H1 (cell line): ENCODE data around the gene DYNC1H1. TPM values are rescaled to one million over a fixed set of nuclear protein-coding genes. Genes with fewer than 3 reads are reported as not detected.

Experiments
- CTCF ChIA-PET: fragments of 300-600 bp; sonication (Branson Sonifier 250); formaldehyde crosslinking; loops from one replicate; lab custom pipeline; 2021; ENCODE audit not compliant: partially characterized antibody; lab: Charles Lee
- POLR2A ChIA-PET: fragments of 300-600 bp; sonication (Branson Sonifier 250); formaldehyde crosslinking; loops from one replicate; lab custom pipeline; 2021; ENCODE audit warnings: inconsistent platforms; ENCODE audit not compliant: partially characterized antibody; lab: Charles Lee
- DNase-seq, 2 experiments: peaks; one replicate each; pipeline versions ENCODE4 v3.0.0 to v3.0.0-alpha.2; 2010 to 2022; ENCODE audit warnings: low spot score in 2 of 2, low read depth in 1 of 2, mixed read lengths in 1 of 2
- FAIRE-seq: peaks from 2 replicates; lab custom pipeline; 2011; peaks lifted over from hg19 to GRCh38; lab: Jason Lieb, UNC
- H2AFZ ChIP-seq: 2 replicates; pipeline ENCODE4 v1.8.1; 2012; ENCODE audit warnings: low read length, inconsistent platforms
- H2AK5ac ChIP-seq: 2 replicates; pipeline ENCODE4 v1.6.1; 2013; ENCODE audit warnings: low read depth, low read length
- H2BK120ac ChIP-seq: replicated peaks from 2 replicates; pipeline ENCODE3; 2013; ENCODE audit warnings: low read depth, low read length, inconsistent platforms
- H2BK12ac ChIP-seq: 2 replicates; pipeline ENCODE4 v1.6.1; 2013; ENCODE audit warnings: low read depth, low read length
- H2BK15ac ChIP-seq: 2 replicates; pipeline ENCODE4 v1.6.1; 2013; ENCODE audit warnings: low read length
- H2BK20ac ChIP-seq: 2 replicates; pipeline ENCODE4 v1.6.1; 2013; ENCODE audit warnings: low read length
- H2BK5ac ChIP-seq: 2 replicates; pipeline ENCODE4 v1.6.1; 2013; ENCODE audit warnings: low read depth, low read length
- H3K14ac ChIP-seq: 2 replicates; pipeline ENCODE4 v1.6.1; 2013; ENCODE audit warnings: inconsistent platforms; ENCODE audit not compliant: insufficient read length
- H3K18ac ChIP-seq: 2 replicates; pipeline ENCODE4 v1.6.1; 2013; ENCODE audit warnings: low read length; ENCODE audit errors: extremely low read depth
- H3K23ac ChIP-seq: 2 replicates; pipeline ENCODE4 v1.6.1; 2013; ENCODE audit warnings: inconsistent platforms; ENCODE audit not compliant: insufficient read length
- H3K23me2 ChIP-seq: 2 replicates; pipeline ENCODE4 v1.6.1; 2013; ENCODE audit warnings: low read depth, low read length
- H3K27ac ChIP-seq: 2 replicates; pipeline ENCODE4 v1.6.1; 2011; ENCODE audit warnings: low read depth, low read length, inconsistent platforms
- H3K27me3 ChIP-seq, 4 experiments: replicated peaks in 1 of 4; 1 replicate in 1 of 4; 2 replicates in 3 of 4; pipeline versions ENCODE4 v1.6.1 to v1.8.1; 2011 to 2013; ENCODE audit warnings: low read length in 3 of 4, mild to moderate bottlenecking in 3 of 4, inconsistent platforms in 2 of 4, mixed read lengths in 2 of 4, moderate library complexity in 1 of 4; ENCODE audit not compliant: control insufficient read depth in 3 of 4, insufficient read depth in 3 of 4; ENCODE audit errors: extremely low read depth in 1 of 4
- H3K36me3 ChIP-seq, 4 experiments: 2 replicates each; pipeline versions ENCODE4 v1.6.1 to v1.8.1; 2011 to 2013; ENCODE audit warnings: mild to moderate bottlenecking in 4 of 4, low read length in 3 of 4, moderate library complexity in 2 of 4, control low read depth in 1 of 4, inconsistent platforms in 1 of 4; ENCODE audit not compliant: insufficient read depth in 4 of 4, control insufficient read depth in 2 of 4
- H3K4ac ChIP-seq: replicated peaks from 2 replicates; pipeline ENCODE3; 2013; ENCODE audit warnings: low read length, low read depth, mixed read lengths, inconsistent platforms; ENCODE audit not compliant: insufficient read length
- H3K4me1 ChIP-seq, 4 experiments: replicated peaks in 1 of 4; 1 replicate in 1 of 4; 2 replicates in 3 of 4; pipeline versions ENCODE4 v1.6.1 to v1.8.1; 2011 to 2013; ENCODE audit warnings: low read length in 3 of 4, inconsistent platforms in 2 of 4, mixed read lengths in 1 of 4; ENCODE audit not compliant: insufficient read depth in 4 of 4, control insufficient read depth in 3 of 4
- H3K4me2 ChIP-seq, 2 experiments: 2 replicates each; pipeline versions ENCODE4 v1.6.1 to v1.8.1; 2011 to 2013; ENCODE audit warnings: low read depth in 2 of 2, low read length in 2 of 2, control low read depth in 1 of 2, inconsistent platforms in 1 of 2, mild to moderate bottlenecking in 1 of 2; ENCODE audit not compliant: insufficient read depth in 1 of 2
- H3K4me3 ChIP-seq, 4 experiments: fragments of 200-600, 300-600 bp in 1 of 4; sonication (generic), shearing (Covaris generic), sonication (Bioruptor Twin) in 1 of 4; 2 replicates each; pipeline versions ENCODE4 v1.5.1 to v1.8.1; 2011 to 2016; ENCODE audit warnings: low read length in 4 of 4, low read depth in 3 of 4, control low read depth in 2 of 4, inconsistent platforms in 2 of 4, mild to moderate bottlenecking in 2 of 4, mixed read lengths in 1 of 4, moderate library complexity in 1 of 4; ENCODE audit not compliant: insufficient read depth in 2 of 4; ENCODE audit errors: extremely low read depth in 1 of 4
- H3K56ac ChIP-seq: replicated peaks from 2 replicates; pipeline ENCODE3; 2013; ENCODE audit warnings: low read depth, mild to moderate bottlenecking, mixed read lengths, low read length, inconsistent platforms; ENCODE audit not compliant: insufficient read length
- H3K79me1 ChIP-seq: 2 replicates; pipeline ENCODE4 v1.6.1; 2013; ENCODE audit warnings: low read depth, low read length, control low read depth
- H3K79me2 ChIP-seq, 2 experiments: 2 replicates each; pipeline versions ENCODE4 v1.6.1 to v1.8.1; 2012 to 2013; ENCODE audit warnings: low read length in 2 of 2, mild to moderate bottlenecking in 2 of 2, inconsistent platforms in 1 of 2; ENCODE audit not compliant: insufficient read depth in 2 of 2, control insufficient read depth in 1 of 2
- H3K9ac ChIP-seq, 4 experiments: replicated peaks in 1 of 4; 1 replicate in 1 of 4; 2 replicates in 3 of 4; pipeline versions ENCODE4 v1.6.1 to v1.8.1; 2011 to 2013; ENCODE audit warnings: low read depth in 3 of 4, low read length in 3 of 4, control low read depth in 2 of 4, mild to moderate bottlenecking in 2 of 4, moderate library complexity in 2 of 4, inconsistent platforms in 1 of 4; ENCODE audit errors: extremely low read depth in 1 of 4
- H3K9me3 ChIP-seq, 2 experiments: 2 replicates each; pipeline versions ENCODE4 v1.6.1 to v1.8.1; 2012 to 2013; ENCODE audit warnings: mild to moderate bottlenecking in 2 of 2, moderate library complexity in 2 of 2, control low read depth in 1 of 2, inconsistent platforms in 1 of 2, low read depth in 1 of 2, low read length in 1 of 2, mixed read lengths in 1 of 2; ENCODE audit not compliant: insufficient read depth in 2 of 2
- H4K20me1 ChIP-seq, 2 experiments: replicated peaks in 1 of 2; 2 replicates each; pipeline versions ENCODE3 to v1.8.1; 2011 to 2013; ENCODE audit warnings: inconsistent platforms in 2 of 2, low read length in 2 of 2, mild to moderate bottlenecking in 1 of 2; ENCODE audit not compliant: insufficient read depth in 2 of 2, control insufficient read depth in 1 of 2
- H4K5ac ChIP-seq: 2 replicates; pipeline ENCODE4 v1.6.1; 2013; ENCODE audit warnings: low read length, low read depth, mixed read lengths, inconsistent platforms; ENCODE audit not compliant: insufficient read length
- H4K8ac ChIP-seq: 2 replicates; pipeline ENCODE4 v1.8.0; 2013; ENCODE audit warnings: mild to moderate bottlenecking, moderate library complexity, low read length, inconsistent platforms; ENCODE audit not compliant: insufficient read depth; ENCODE audit errors: extremely low read depth
- H4K91ac ChIP-seq: replicated peaks from 2 replicates; pipeline ENCODE3; 2013; ENCODE audit warnings: low read length, mixed read lengths, inconsistent platforms; ENCODE audit not compliant: insufficient read length
- BACH1 ChIP-seq: IDR thresholded peaks from 2 replicates; pipeline ENCODE4 v1.6.1; 2012; ENCODE audit warnings: low read length, improper control_type of control experiment
- CBX8 ChIP-seq: fragments of 300-800, 300-1000 bp; sonication (generic); IDR thresholded peaks from 2 replicates; pipeline ENCODE4 v1.7.1; 2016; ENCODE audit warnings: low read depth, low read length, borderline replicate concordance
- CEBPB ChIP-seq: IDR thresholded peaks from 2 replicates; pipeline ENCODE4 v1.6.1; 2012; ENCODE audit warnings: low read depth, low read length
- CHD2 ChIP-seq: IDR thresholded peaks from 2 replicates; pipeline ENCODE4 v1.6.1; 2012; ENCODE audit warnings: low read length, improper control_type of control experiment
- EGR1 ChIP-seq: IDR thresholded peaks from 2 replicates; pipeline ENCODE4 v1.6.1; 2011; ENCODE audit warnings: low read depth, low read length, borderline replicate concordance
- GTF2F1 ChIP-seq: IDR thresholded peaks from 2 replicates; pipeline ENCODE4 v1.6.1; 2012; ENCODE audit warnings: low read depth, low read length, improper control_type of control experiment, borderline replicate concordance
- JUN ChIP-seq: IDR thresholded peaks from 2 replicates; pipeline ENCODE4 v1.6.1; 2011; ENCODE audit warnings: low read depth, mild to moderate bottlenecking, improper control_type of control experiment, low read length
- MAFK ChIP-seq: IDR thresholded peaks from 2 replicates; pipeline ENCODE4 v1.6.1; 2012; ENCODE audit warnings: low read depth, mild to moderate bottlenecking, improper control_type of control experiment, low read length
- POLR2AphosphoS5 ChIP-seq: IDR thresholded peaks from 2 replicates; pipeline ENCODE4 v1.6.1; 2011; ENCODE audit warnings: low read depth, low read length
- POU5F1 ChIP-seq: IDR thresholded peaks from 2 replicates; pipeline ENCODE4 v1.6.1; 2011; ENCODE audit warnings: low read depth, mild to moderate bottlenecking, low read length, moderate library complexity
- RNF2 ChIP-seq: fragments of 200-900, 300-1000 bp; sonication (generic); IDR thresholded peaks from 2 replicates; pipeline ENCODE4 v1.7.1; 2016; ENCODE audit warnings: borderline replicate concordance, low read depth, mild to moderate bottlenecking, antibody characterized with exemption, low read length; ENCODE audit not compliant: poor library complexity, severe bottlenecking; ENCODE audit errors: missing control alignments
- RXRA ChIP-seq: IDR thresholded peaks from 2 replicates; pipeline ENCODE4 v1.6.1; 2011; ENCODE audit warnings: low read depth, mild to moderate bottlenecking, low read length, moderate library complexity; ENCODE audit not compliant: insufficient read depth
- SP2 ChIP-seq: IDR thresholded peaks from 2 replicates; pipeline ENCODE4 v1.6.1; 2012; ENCODE audit warnings: mild to moderate bottlenecking, low read length, inconsistent platforms
- TBP ChIP-seq: IDR thresholded peaks from 2 replicates; pipeline ENCODE4 v1.6.1; 2011; ENCODE audit warnings: low read depth, low read length, improper control_type of control experiment
- TCF12 ChIP-seq: IDR thresholded peaks from 2 replicates; pipeline ENCODE4 v1.6.1; 2011; ENCODE audit warnings: low read depth, mild to moderate bottlenecking, low read length
- WGBS, 2 experiments: shearing (Covaris generic) in 1 of 2; methylation state at CpG; one replicate each; pipeline versions ENCODE4 v1.1.6 to v1.1.7; 2013 to 2015; ENCODE audit warnings: low lambda C conversion rate in 2 of 2, mixed read lengths in 2 of 2, inconsistent platforms in 1 of 2, low coverage in 1 of 2, missing lambda C conversion rate in 1 of 2; ENCODE audit not compliant: insufficient replicate concordance in 2 of 2, insufficient coverage in 1 of 2, insufficient read length in 1 of 2; ENCODE audit errors: extremely low coverage in 1 of 2, missing lambda C conversion rate in 1 of 2; 5-methylcytosine and 5-hydroxymethylcytosine counted together
- polyA plus RNA-seq, 7 experiments: library from polyadenylated mRNA; depleted of rRNA in 3 of 7; stranded (reverse) in 5 of 7; unstranded in 2 of 7; fragments of >200 nt in 5 of 7; fragments of 200-250 nt in 2 of 7; gene quantifications; 1 replicate in 5 of 7; 2 replicates in 1 of 7; 4 replicates in 1 of 7; pipeline versions ENCODE4 v1.2.1 to v1.2.3, GENCODE V29; 2011 to 2013; ENCODE audit warnings: missing spikeins in 2 of 7, mixed read lengths in 2 of 7
- total RNA-seq: library from RNA; stranded (reverse); fragmentation: NEBNext Ultra II Directional; extraction: Animal tissue kit (Norgen Biotek cat#: 25700); gene quantifications from 2 replicates; pipeline ENCODE4 v1.2.1, GENCODE V29; 2021

DYNC1H1 gene
- total and polyA plus RNA-seq, 2 of the 8 experiments (the other 6 are each of a cell fraction or from before 2014, with no cell fraction given) = 238 to 387 TPM

- Histone ChIP-seq H2BK20ac (no peak overlapping the region), H3K4me2 (no peak overlapping the region), H3K9ac (no peak overlapping the region), H2AK5ac (no peak overlapping the region), H2BK120ac (no peak overlapping the region), H4K8ac (no peak overlapping the region), H2BK5ac (no peak overlapping the region), H3K18ac (no peak overlapping the region), H3K4ac (no peak overlapping the region), H3K4me3 (no peak overlapping the region), H3K79me1 (peaks cover 1% of the 10 kb centered on the region; the same call in 1 of the 2 replicates), H3K4me1 (no peaks in the 10 kb centered on the region), H3K27me3 (no peaks in the 10 kb centered on the region), H4K5ac (no peak overlapping the region), H3K23ac (no peak overlapping the region), H2AFZ (no peak overlapping the region), H3K9me3 (no peaks in the 10 kb centered on the region), H4K91ac (no peak overlapping the region), H2BK12ac (no peak overlapping the region), H2BK15ac (no peak overlapping the region), H3K56ac (no peak overlapping the region), H3K27ac (no peak overlapping the region), H3K23me2 (no peaks in the 10 kb centered on the region), H3K79me2 (peaks cover 2 to 4% of the 10 kb centered on the region in 2 experiments; a peak in 3 of 4 replicates), H3K14ac (no peak overlapping the region), H3K36me3 (peaks cover 27 to 80% (median 59%) of the 10 kb centered on the region in 4 experiments), H4K20me1 (peaks cover 3 to 6% of the 10 kb centered on the region in 2 experiments)
- no peak for DNase-seq
- ChIA-PET CTCF (no interaction called here), POLR2A (no interaction called here)
- FAIRE-seq = no peak
- WGBS, 2 experiments = 94% methylated on average over 10 of the region's 10 CpGs; no CpG with 5 or more reads in 1 of the 2 experiments
- no peak for TF ChIP-seq TBP
- no peak for TF ChIP-seq CHD2
- TF ChIP-seq POLR2AphosphoS5 = no peak
- TF ChIP-seq CEBPB = no peak
- no peak for TF ChIP-seq JUN
- TF ChIP-seq RXRA = no peak
- TF ChIP-seq SP2 = no peak
- no peak for TF ChIP-seq GTF2F1
- TF ChIP-seq TCF12 = no peak
- no peak for TF ChIP-seq BACH1
- no peak for TF ChIP-seq CBX8
- TF ChIP-seq MAFK = no peak
- no peak for TF ChIP-seq EGR1
- no peak for TF ChIP-seq RNF2
- TF ChIP-seq POU5F1 = no peak
These were observed 15.9 kb downstream of the DYNC1H1 start for GRCh38 chr14:101980251-101980650.
